H9 (cell line): ENCODE measurements around the gene FNDC3B. TPM values are rescaled to one million over a fixed set of nuclear protein-coding genes. Genes with fewer than 3 reads are reported as not detected.

ENCODE experiments used
- DNase-seq: peaks from one replicate; pipeline ENCODE4 v3.0.0-alpha.2; 2017
- H2AFZ ChIP-seq: one replicate; pipeline ENCODE4 v1.6.1; 2013; ENCODE audit warnings: mild to moderate bottlenecking, low read length, control low read depth, moderate library complexity
- H2AK5ac ChIP-seq: 2 replicates; pipeline ENCODE4 v1.6.1; 2013; ENCODE audit warnings: low read length, control low read depth, mixed read lengths; ENCODE audit not compliant: insufficient read length
- H2BK120ac ChIP-seq: one replicate; pipeline ENCODE4 v1.6.1; 2013; ENCODE audit warnings: low read depth, mild to moderate bottlenecking, low read length, control low read depth, inconsistent platforms; ENCODE audit not compliant: poor library complexity, severe bottlenecking
- H2BK12ac ChIP-seq: 2 replicates; pipeline ENCODE4 v1.6.1; 2013; ENCODE audit warnings: low read length, control low read depth, mixed read lengths, low read depth; ENCODE audit not compliant: insufficient read length
- H2BK15ac ChIP-seq: 2 replicates; pipeline ENCODE4 v1.6.1; 2013; ENCODE audit warnings: low read depth, low read length, control low read depth
- H2BK20ac ChIP-seq: one replicate; pipeline ENCODE4 v1.6.1; 2013; ENCODE audit warnings: low read depth, mild to moderate bottlenecking, low read length, control low read depth, inconsistent platforms; ENCODE audit not compliant: poor library complexity, severe bottlenecking
- H2BK5ac ChIP-seq: 2 replicates; pipeline ENCODE4 v1.6.1; 2013; ENCODE audit warnings: low read length, control low read depth, mixed read lengths; ENCODE audit not compliant: insufficient read length
- H3K14ac ChIP-seq: 2 replicates; pipeline ENCODE4 v1.6.1; 2013; ENCODE audit warnings: low read length, control low read depth; ENCODE audit not compliant: insufficient read depth
- H3K18ac ChIP-seq: 2 replicates; pipeline ENCODE4 v1.6.1; 2013; ENCODE audit warnings: low read depth, mild to moderate bottlenecking, mixed read lengths, low read length, control low read depth; ENCODE audit not compliant: insufficient read length
- H3K23ac ChIP-seq: 2 replicates; pipeline ENCODE4 v1.6.1; 2013; ENCODE audit warnings: low read length, control low read depth, mixed read lengths, low read depth; ENCODE audit not compliant: insufficient read length
- H3K23me2 ChIP-seq: 2 replicates; pipeline ENCODE4 v1.6.1; 2013; ENCODE audit warnings: low read depth, mild to moderate bottlenecking, mixed read lengths, low read length, control low read depth; ENCODE audit not compliant: insufficient read length, poor library complexity, severe bottlenecking
- H3K27ac ChIP-seq: 2 replicates; pipeline ENCODE4 v1.5.1; 2013; ENCODE audit warnings: low read length, control low read depth, mixed read lengths, low read depth; ENCODE audit not compliant: insufficient read length
- H3K27me3 ChIP-seq: 2 replicates; pipeline ENCODE4 v1.6.1; 2013; ENCODE audit warnings: low read length, control low read depth, inconsistent platforms; ENCODE audit not compliant: insufficient read depth
- H3K4ac ChIP-seq: 2 replicates; pipeline ENCODE4 v1.6.1; 2013; ENCODE audit warnings: low read depth, mild to moderate bottlenecking, control low read depth, inconsistent platforms, low read length, moderate library complexity
- H3K4me1 ChIP-seq: 2 replicates; pipeline ENCODE4 v1.6.1; 2013; ENCODE audit warnings: low read length, control low read depth, inconsistent platforms; ENCODE audit not compliant: insufficient read depth
- H3K4me2 ChIP-seq: 2 replicates; pipeline ENCODE4 v1.6.1; 2013; ENCODE audit warnings: low read length, control low read depth, mixed read lengths; ENCODE audit not compliant: insufficient read length, insufficient read depth
- H3K56ac ChIP-seq: 2 replicates; pipeline ENCODE4 v1.6.1; 2013; ENCODE audit warnings: low read depth, mild to moderate bottlenecking, mixed read lengths, low read length, control low read depth; ENCODE audit not compliant: insufficient read length
- H3K79me1 ChIP-seq: 2 replicates; pipeline ENCODE4 v1.6.1; 2013; ENCODE audit warnings: low read depth, mild to moderate bottlenecking, moderate library complexity, low read length, control low read depth, inconsistent platforms; ENCODE audit not compliant: insufficient read depth, poor library complexity, severe bottlenecking
- H3K79me2 ChIP-seq: 2 replicates; pipeline ENCODE4 v1.6.1; 2013; ENCODE audit warnings: low read length, control low read depth, inconsistent platforms; ENCODE audit not compliant: insufficient read depth
- H3K9ac ChIP-seq: 2 replicates; pipeline ENCODE4 v1.6.1; 2013; ENCODE audit warnings: low read length, control low read depth, mixed read lengths; ENCODE audit not compliant: insufficient read length; ENCODE audit errors: extremely low read depth
- H3K9me3 ChIP-seq: one replicate; pipeline ENCODE4 v1.6.1; 2013; ENCODE audit warnings: low read depth, low read length, inconsistent platforms; ENCODE audit not compliant: control insufficient read depth
- H3T11ph ChIP-seq: one replicate; pipeline ENCODE4 v1.6.1; 2013; ENCODE audit warnings: mild to moderate bottlenecking, low read length, control low read depth, inconsistent platforms
- H4K20me1 ChIP-seq: one replicate; pipeline ENCODE4 v1.6.1; 2013; ENCODE audit not compliant: control insufficient read depth, insufficient read length, insufficient read depth
- H4K5ac ChIP-seq: 2 replicates; pipeline ENCODE4 v1.6.1; 2013; ENCODE audit warnings: low read depth, mild to moderate bottlenecking, mixed read lengths, low read length, control low read depth; ENCODE audit not compliant: insufficient read length
- H4K8ac ChIP-seq: replicated peaks from 2 replicates; pipeline ENCODE4 v1.6.1; 2013; ENCODE audit warnings: low read length, control low read depth, mixed read lengths, low read depth; ENCODE audit not compliant: insufficient read length
- H4K91ac ChIP-seq: 2 replicates; pipeline ENCODE4 v1.6.1; 2013; ENCODE audit warnings: low read depth, mild to moderate bottlenecking, moderate library complexity, mixed read lengths, low read length, control low read depth; ENCODE audit not compliant: insufficient read length
- H3K27ac Mint-ChIP-seq, 3 experiments: 2 replicates in 2 of 3; 3 replicates in 1 of 3; pipeline ENCODE4 v1.8.0; 2020 to 2021; ENCODE audit warnings: mixed read lengths in 3 of 3, mild to moderate bottlenecking in 1 of 3, moderate library complexity in 1 of 3
- H3K27me3 Mint-ChIP-seq: 2 replicates; pipeline ENCODE4 v1.8.0; 2021; ENCODE audit warnings: low read depth, mild to moderate bottlenecking, moderate library complexity, mixed read lengths
- H3K36me3 Mint-ChIP-seq, 3 experiments: 2 replicates in 2 of 3; 3 replicates in 1 of 3; pipeline ENCODE4 v1.8.0; 2020 to 2021; ENCODE audit warnings: low read depth in 3 of 3, mixed read lengths in 3 of 3; ENCODE audit not compliant: insufficient read depth in 1 of 3
- H3K4me1 Mint-ChIP-seq, 2 experiments: 2 replicates each; pipeline ENCODE4 v1.8.0; 2020; ENCODE audit warnings: mixed read lengths in 2 of 2
- H3K4me3 Mint-ChIP-seq, 2 experiments: 2 replicates in 1 of 2; 3 replicates in 1 of 2; pipeline ENCODE4 v1.8.0; 2020 to 2021; ENCODE audit warnings: mild to moderate bottlenecking in 2 of 2, mixed read lengths in 2 of 2, moderate library complexity in 1 of 2
- H3K9me3 Mint-ChIP-seq, 2 experiments: 2 replicates in 1 of 2; 3 replicates in 1 of 2; pipeline ENCODE4 v1.8.0; 2020; ENCODE audit warnings: mild to moderate bottlenecking in 2 of 2, mixed read lengths in 2 of 2, moderate library complexity in 1 of 2
- WGBS: extraction: QIAGEN DNeasy Blood & Tissue Kit; methylation state at CpG from one replicate; pipeline ENCODE4 v1.1.7; 2013; ENCODE audit warnings: missing lambda C conversion rate, low lambda C conversion rate, mixed read lengths; ENCODE audit not compliant: insufficient read length; ENCODE audit errors: extremely low coverage; 5-methylcytosine and 5-hydroxymethylcytosine counted together
- total RNA-seq: library from RNA; stranded (reverse); gene quantifications from 2 replicates; pipeline ENCODE4 v1.2.1, GENCODE V29; 2021
- TF ChIP-seq, protein P1 (sequence below): fragments of 200-600 bp; sonication (generic); conservative IDR thresholded peaks from 3 replicates; pipeline ENCODE4 v1.8.0; 2021; ENCODE audit warnings: antibody characterized with exemption, mild to moderate bottlenecking

Gene FNDC3B
- total RNA-seq, 1 experiment from 2014 or later, result 43.8 TPM

GRCh38 chr3:172181932-172182586, 142.7 kb downstream of the FNDC3B start:
- H2AK5ac ChIP-seq, result no peak overlapping the region
- H2BK12ac ChIP-seq, result no peak overlapping the region
- H3K36me3 Mint-ChIP-seq, result peaks cover 3 to 7% (median 3%) of the 10 kb centered on the region in 3 experiments; a peak in 4 of 7 replicates
- H3K23me2 ChIP-seq, result no peaks in the 10 kb centered on the region
- no peak overlapping the region for H3K4me3 Mint-ChIP-seq
- H3K14ac ChIP-seq, result no peak overlapping the region; the same call in 1 of the 2 replicates
- no peaks in the 10 kb centered on the region for H3K27me3 ChIP-seq
- H3K79me1 ChIP-seq, result peaks cover 3% of the 10 kb centered on the region
- no peak for DNase-seq
- H3K4me1 ChIP-seq, result no peaks in the 10 kb centered on the region; the same call in 1 of the 2 replicates
- no peak overlapping the region for H3T11ph ChIP-seq
- no peak overlapping the region for H2BK20ac ChIP-seq
- H3K27ac Mint-ChIP-seq, result peak overlapping the region; percentile 9 to 86 (median 26); a peak in 4 of 7 replicates
- no peak overlapping the region for H3K9ac ChIP-seq
- H2BK120ac ChIP-seq, result no peak overlapping the region
- no peak overlapping the region for H4K5ac ChIP-seq
- H3K9me3 ChIP-seq, result no peaks in the 10 kb centered on the region
- no peak overlapping the region for H3K27ac ChIP-seq
- no peak overlapping the region for H3K4ac ChIP-seq
- no peak overlapping the region for H3K56ac ChIP-seq
- no peaks in the 10 kb centered on the region for H3K27me3 Mint-ChIP-seq
- no peak overlapping the region for H3K4me2 ChIP-seq
- no peak overlapping the region for H3K23ac ChIP-seq
- no peaks in the 10 kb centered on the region for H3K9me3 Mint-ChIP-seq
- H2BK15ac ChIP-seq, result no peak overlapping the region
- peaks cover 8% of the 10 kb centered on the region; the same call in 1 of the 2 replicates for H3K79me2 ChIP-seq
- H2AFZ ChIP-seq, result no peak overlapping the region
- H2BK5ac ChIP-seq, result no peak overlapping the region
- peaks cover 19 to 33% of the 10 kb centered on the region in 2 experiments for H3K4me1 Mint-ChIP-seq
- TF ChIP-seq, protein P1, sequence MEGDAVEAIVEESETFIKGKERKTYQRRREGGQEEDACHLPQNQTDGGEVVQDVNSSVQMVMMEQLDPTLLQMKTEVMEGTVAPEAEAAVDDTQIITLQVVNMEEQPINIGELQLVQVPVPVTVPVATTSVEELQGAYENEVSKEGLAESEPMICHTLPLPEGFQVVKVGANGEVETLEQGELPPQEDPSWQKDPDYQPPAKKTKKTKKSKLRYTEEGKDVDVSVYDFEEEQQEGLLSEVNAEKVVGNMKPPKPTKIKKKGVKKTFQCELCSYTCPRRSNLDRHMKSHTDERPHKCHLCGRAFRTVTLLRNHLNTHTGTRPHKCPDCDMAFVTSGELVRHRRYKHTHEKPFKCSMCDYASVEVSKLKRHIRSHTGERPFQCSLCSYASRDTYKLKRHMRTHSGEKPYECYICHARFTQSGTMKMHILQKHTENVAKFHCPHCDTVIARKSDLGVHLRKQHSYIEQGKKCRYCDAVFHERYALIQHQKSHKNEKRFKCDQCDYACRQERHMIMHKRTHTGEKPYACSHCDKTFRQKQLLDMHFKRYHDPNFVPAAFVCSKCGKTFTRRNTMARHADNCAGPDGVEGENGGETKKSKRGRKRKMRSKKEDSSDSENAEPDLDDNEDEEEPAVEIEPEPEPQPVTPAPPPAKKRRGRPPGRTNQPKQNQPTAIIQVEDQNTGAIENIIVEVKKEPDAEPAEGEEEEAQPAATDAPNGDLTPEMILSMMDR, result no peak
- no peak overlapping the region for H4K8ac ChIP-seq
- no peaks in the 10 kb centered on the region for H4K20me1 ChIP-seq
- WGBS, result no CpG with 5 or more reads among the region's 6 CpGs
- no peak overlapping the region for H3K18ac ChIP-seq
- no peak overlapping the region for H4K91ac ChIP-seq
